Measurements from ENCODE around the gene LILRA1.
"Not testable (repeated sequence)": the region's sequence is repeated elsewhere in the genome, so short reads cannot be mapped to it uniquely, and the experiment has no call there.

Gene LILRA1

DNA sequence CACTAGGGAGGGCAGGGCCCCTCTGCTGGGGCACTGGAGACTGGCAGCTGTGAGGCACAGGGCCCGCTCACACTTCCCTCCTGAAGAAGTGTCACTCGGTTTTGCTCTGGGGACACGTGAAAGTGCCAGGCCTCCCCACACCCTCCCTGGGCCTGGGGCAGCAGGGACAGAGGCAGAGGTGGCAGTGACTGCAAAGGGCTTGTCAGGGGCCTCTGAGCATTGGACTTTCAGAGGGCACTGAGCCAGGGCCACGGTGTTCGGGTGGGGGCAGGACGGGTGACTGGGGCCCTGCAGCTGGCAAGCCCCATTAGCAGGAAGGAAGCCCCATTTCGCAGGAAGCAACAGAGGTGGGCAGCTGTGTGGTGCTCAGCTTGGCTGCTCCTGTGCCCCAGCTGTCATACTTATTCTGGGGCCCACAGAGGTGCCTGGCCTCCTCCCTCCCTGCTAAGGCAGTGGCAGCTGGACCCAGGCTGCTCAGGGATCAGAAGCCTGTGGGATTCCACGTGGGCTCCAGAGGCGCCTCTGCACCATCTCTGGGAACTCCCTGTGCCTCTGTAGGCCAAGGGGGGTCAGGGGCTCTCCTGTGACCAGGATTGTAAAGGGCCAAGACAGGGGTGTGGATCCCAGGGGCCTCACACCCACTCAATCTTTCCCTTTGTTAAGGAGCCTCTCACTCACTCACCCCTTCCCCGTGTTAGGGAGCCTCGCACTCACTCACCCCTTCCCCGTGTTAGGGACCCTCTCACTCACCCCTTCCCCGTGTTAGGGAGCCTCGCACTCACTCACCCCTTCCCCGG is 31.7 kb downstream of the LILRA1 start:
- not testable (repeated sequence) for DNase-seq (ENCODE audit: low spot score)

GRCh38 chr19:54626757-54627156 is 33.3 kb downstream of the LILRA1 start:
- DNase-seq (ENCODE audit: low spot score), result no peak

DNA sequence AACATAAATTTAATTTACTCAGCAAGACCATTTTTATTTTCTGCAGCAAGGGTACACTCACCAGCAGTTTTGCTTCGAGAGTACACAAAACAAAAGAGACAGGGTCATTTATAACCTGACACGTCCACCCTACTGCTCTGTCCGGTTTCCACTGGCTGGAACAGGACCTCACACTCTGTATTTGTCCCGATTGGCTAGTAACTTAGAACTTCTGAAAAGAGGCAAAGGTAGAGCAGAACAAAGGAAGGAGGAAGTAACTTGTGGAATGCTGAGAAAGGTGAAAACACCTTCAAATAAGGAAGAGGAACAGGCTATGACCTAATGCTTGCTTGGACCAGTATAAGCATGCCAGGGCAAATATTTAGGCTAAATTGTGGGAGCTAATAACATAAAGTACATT is 34.5 kb downstream of the LILRA1 start:
- not testable (repeated sequence) for DNase-seq (ENCODE audit: low spot score)

DNA sequence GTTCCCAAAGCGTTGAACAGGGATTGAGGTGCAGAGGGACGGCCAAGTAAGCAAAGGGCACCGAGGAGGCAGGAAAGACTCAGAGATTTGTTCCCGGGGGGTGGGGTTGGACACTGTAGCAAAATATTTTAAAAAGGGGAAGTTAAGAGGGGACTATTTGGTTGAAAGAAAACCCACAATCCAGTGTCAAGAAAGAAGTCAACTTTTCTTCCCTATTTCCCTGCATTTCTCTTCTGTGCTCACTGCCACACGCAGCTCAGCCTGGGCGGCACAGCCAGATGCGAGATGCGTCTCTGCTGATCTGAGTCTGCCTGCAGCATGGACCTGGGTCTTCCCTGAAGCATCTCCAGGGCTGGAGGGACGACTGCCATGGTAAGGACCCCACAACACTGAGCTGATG is 36.8 kb downstream of the LILRA1 start, which contains the start of gene LILRB1:
LILRB1 (plus strand) TSS at position 223 of the 400 bp plus-strand sequence. CDS start 590 bp downstream, outside the sequence.
- DNase-seq (ENCODE audit: low spot score), result not testable (repeated sequence)

DNA sequence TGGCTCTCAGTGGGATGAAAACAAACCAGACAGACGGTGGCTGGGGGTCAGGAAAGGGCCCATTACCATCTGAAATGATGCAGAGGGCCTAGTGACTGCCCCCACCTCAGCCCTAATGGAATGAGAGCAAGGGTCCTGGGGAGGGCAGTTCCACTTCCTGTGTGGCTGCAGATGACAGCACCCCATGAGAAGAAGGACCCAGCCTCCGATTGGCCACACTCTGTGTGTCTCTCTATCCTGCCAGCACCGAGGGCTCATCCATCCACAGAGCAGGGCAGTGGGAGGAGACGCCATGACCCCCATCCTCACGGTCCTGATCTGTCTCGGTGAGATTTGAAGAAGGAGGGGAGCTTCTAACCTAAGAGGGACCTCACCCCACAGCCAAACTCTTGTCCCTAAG is 37.4 kb downstream of the LILRA1 start:
- DNase-seq (ENCODE audit: low spot score), result no peak

DNA sequence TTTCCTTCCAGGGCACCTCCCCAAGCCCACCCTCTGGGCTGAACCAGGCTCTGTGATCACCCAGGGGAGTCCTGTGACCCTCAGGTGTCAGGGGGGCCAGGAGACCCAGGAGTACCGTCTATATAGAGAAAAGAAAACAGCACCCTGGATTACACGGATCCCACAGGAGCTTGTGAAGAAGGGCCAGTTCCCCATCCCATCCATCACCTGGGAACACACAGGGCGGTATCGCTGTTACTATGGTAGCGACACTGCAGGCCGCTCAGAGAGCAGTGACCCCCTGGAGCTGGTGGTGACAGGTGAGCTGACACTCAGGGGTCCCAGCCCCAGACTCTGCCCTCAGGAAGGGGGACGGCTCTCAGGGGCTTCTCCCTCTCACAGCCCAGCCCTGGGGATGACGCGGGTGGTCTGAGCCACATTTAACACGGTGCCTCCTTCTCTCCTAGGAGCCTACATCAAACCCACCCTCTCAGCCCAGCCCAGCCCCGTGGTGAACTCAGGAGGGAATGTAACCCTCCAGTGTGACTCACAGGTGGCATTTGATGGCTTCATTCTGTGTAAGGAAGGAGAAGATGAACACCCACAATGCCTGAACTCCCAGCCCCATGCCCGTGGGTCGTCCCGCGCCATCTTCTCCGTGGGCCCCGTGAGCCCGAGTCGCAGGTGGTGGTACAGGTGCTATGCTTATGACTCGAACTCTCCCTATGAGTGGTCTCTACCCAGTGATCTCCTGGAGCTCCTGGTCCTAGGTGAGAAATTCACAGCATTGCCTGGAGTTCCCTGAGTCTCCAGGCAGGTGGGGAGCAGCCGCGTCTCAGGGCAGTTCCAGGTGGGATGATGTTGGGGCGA is 38.3 kb downstream of the LILRA1 start:
- not testable (repeated sequence) for DNase-seq (ENCODE audit: low spot score)

DNA sequence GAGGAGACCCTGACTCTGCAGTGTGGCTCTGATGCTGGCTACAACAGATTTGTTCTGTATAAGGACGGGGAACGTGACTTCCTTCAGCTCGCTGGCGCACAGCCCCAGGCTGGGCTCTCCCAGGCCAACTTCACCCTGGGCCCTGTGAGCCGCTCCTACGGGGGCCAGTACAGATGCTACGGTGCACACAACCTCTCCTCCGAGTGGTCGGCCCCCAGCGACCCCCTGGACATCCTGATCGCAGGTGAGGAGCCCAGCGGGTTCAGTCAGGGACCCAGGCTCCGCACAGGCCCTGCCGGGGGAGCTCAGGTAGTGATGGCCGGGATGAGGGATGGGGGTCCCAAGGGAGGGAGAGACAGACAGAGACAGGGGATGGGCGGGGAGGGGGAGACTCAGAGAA is 39.1 kb downstream of the LILRA1 start:
- DNase-seq (ENCODE audit: low spot score), result not testable (repeated sequence)

DNA sequence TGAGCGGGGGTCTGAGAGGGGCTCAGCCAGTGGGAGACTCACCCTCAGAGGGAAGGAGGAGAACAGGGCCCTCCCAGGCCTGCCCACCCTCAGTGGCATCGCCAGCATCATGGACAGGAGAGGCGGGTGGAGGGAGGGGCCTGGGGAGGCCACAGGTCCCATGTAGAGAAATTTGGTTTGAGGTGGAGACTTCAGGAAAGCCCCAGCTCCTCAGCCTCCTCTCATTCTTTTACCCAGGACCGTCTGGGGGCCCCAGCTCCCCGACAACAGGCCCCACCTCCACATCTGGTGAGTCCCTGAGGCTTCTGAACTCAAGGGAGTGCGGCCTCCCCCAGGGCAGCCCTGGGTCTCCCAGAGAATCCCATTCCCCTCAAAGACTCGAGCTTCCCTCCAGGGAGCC is 40.0 kb downstream of the LILRA1 start:
- no peak for DNase-seq (ENCODE audit: low spot score)

- DNase-seq (ENCODE audit: low spot score), result not testable (repeated sequence)
Measured at GRCh38 chr19:54636081-54636480, 42.6 kb downstream of the LILRA1 start.

- no peak for DNase-seq (ENCODE audit: low spot score)
Measured at GRCh38 chr19:54638683-54639082, 45.3 kb downstream of the LILRA1 start.

GRCh38 chr19:54642953-54643352 is 49.5 kb downstream of the LILRA1 start:
- DNase-seq (ENCODE audit: low spot score), result not testable (repeated sequence)

DNA sequence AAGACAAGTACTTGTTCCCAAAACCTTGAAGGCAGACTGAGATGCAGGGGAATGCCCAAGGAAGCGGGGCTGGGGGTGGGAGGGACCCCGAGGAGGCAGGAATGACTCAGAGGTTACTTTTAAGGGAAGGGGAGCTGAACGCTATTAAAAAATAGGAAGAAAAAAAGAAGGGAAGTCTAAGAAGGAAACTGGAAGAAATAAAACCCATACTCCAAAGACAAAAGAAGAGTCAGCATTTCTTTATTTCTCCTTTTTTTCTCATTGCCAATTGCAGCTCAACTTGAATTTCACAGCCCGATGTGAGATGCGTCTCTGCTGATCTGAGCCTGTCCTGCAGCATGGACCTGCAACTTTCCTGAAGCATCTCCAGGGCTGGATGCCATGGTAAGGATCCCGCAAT is 50.2 kb downstream of the LILRA1 start:
- DNase-seq (ENCODE audit: low spot score), result not testable (repeated sequence)

DNA sequence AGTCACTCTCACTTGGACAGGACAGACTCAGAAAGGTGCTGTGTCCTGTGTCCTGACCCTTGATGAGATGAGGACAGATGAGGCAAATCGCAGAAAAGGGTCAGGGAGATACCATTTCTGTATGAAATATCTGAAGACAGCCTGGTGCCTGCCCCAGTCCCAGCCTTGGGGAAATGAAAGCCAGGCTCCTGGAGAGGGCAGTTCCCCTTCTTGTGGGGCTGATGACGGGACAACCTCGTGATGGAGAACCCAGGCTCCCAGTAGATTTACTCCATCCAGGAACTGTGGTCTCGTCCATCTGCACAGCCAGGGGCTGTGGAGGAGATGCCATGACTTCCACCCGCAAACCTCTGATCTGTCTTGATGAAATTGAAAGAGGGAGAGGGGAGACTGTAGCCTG is 50.6 kb downstream of the LILRA1 start:
- DNase-seq (ENCODE audit: low spot score), result no peak

GRCh38 chr19:54646331-54646841 is 53.0 kb downstream of the LILRA1 start:
- no peak for DNase-seq (ENCODE audit: low spot score)

DNA sequence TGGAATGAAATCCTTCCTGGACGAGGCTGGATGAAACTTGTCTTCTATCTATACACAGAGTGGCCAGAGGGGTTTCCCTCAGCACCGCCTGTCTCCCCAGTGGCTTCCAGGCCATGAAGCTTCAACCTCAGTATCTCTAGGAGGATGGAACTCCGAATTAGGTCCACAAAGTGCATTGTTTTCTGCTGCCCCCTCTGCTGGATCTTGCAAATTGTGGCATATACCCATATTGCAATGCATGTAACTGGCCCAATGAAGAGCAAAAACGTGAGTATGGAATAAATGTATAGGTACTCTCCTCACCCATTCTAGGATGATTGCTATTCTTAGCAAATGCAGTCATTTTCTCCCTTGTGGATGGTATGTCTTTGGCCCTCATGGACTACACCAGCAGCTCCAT is 54.7 kb downstream of the LILRA1 start:
- no peak for DNase-seq (ENCODE audit: low spot score)

DNA sequence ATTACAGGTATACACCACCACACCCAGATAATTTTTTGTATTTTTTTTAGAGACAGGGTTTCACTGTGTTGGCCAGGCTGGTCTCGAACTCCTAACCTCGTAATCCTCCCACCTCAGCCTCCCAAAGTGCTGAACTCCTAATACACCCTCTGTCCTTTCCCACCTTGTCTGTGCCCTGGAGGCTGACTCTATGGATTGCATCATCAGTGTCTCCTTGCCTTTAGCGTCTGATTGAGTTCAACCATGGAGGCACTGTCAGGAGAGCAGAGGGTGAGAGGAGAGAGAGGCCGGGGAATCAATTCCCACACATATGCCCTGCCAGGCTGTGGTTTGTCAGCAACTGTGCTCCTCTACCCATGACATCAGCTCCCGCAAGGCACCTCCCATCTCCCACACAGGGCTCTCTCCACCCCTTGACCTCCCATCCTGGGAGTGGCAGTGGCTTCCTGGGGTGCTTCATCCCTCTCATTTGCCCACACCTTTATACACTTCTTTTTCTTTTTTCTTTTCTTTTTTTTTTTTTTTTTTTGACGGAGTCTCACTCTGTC is 56.8 kb downstream of the LILRA1 start:
- DNase-seq (ENCODE audit: low spot score), result no peak
